Esophagus squamous epithelium (tissue), 5 donors: ENCODE data around the gene HDAC11. TPM values are rescaled to one million over a fixed set of nuclear protein-coding genes. Genes with fewer than 3 reads are reported as not detected.
"Not testable (repeated sequence)": the region's sequence is repeated elsewhere in the genome, so short reads cannot be mapped to it uniquely, and the experiment has no call there.

Experiments
- DNase-seq: peaks from one replicate; lab custom pipeline; 2025; lab: John Stamatoyannopoulos, UW
- H3K27ac ChIP-seq, 4 donors: fragments of 200-600 bp; sonication (generic); one replicate each; pipeline ENCODE4 v1.5.1; 2016 to 2019; ENCODE audit warnings: mild to moderate bottlenecking in 1 of 4
- H3K27me3 ChIP-seq, 4 donors: fragments of 200-600 bp; sonication (generic); 1 replicate in 3 of 4; 2 replicates in 1 of 4; pipeline versions ENCODE4 v1.5.1 to v1.6.0; 2017 to 2021; ENCODE audit warnings: antibody characterized with exemption in 1 of 4
- H3K36me3 ChIP-seq, 3 donors: fragments of 200-600 bp; sonication (generic); one replicate each; pipeline ENCODE4 v1.5.1; 2016 to 2019
- H3K4me1 ChIP-seq, 3 donors: fragments of 200-600 bp; sonication (generic); one replicate each; pipeline ENCODE4 v1.5.1; 2017 to 2019
- H3K4me3 ChIP-seq, 4 donors: fragments of 200-600 bp; sonication (generic); 1 replicate in 3 of 4; 2 replicates in 1 of 4; pipeline ENCODE4 v1.5.1; 2016 to 2019; ENCODE audit warnings: mild to moderate bottlenecking in 2 of 4, moderate library complexity in 1 of 4
- H3K9me3 ChIP-seq, 3 donors: fragments of 200-600 bp; sonication (generic); one replicate each; pipeline ENCODE4 v1.5.1; 2016 to 2019
- CTCF ChIP-seq, 6 experiments: fragments of 450-650 bp in 4 of 6; fragments of 200-600 bp in 2 of 6; sonication (generic) in 2 of 6; IDR thresholded peaks; one replicate each; pipeline ENCODE4 v1.5.1; 2016 to 2019; ENCODE audit warnings: antibody characterized with exemption in 6 of 6, mild to moderate bottlenecking in 4 of 6, moderate library complexity in 4 of 6
- POLR2A ChIP-seq, 4 donors: fragments of 450-650 bp; IDR thresholded peaks; one replicate each; pipeline ENCODE4 v1.6.1; 2017; ENCODE audit warnings: antibody characterized with exemption in 4 of 4, mild to moderate bottlenecking in 4 of 4, moderate library complexity in 3 of 4
- WGBS, 2 donors: methylation state at CpG; one replicate each; pipeline ENCODE4 v1.1.5; 2018; 5-methylcytosine and 5-hydroxymethylcytosine counted together
- intact Hi-C: fragments of 100-400 bp; cut with DNase I; formaldehyde crosslinking; loops from one replicate; pipeline ENCODE4 v1.15.0; 2022
- total RNA-seq, 4 donors: library from RNA; depleted of rRNA; stranded (reverse); fragments of >200 nt; gene quantifications; one replicate each; pipeline ENCODE4 v1.1.0, GENCODE V29; 2016
- donor health status: DM: yes; HTN: yes; CAD: no.

The HDAC11 gene
- total RNA-seq, 4 donors from 2014 or later: 8.1 to 25.4 (median 12.3) TPM

DNA sequence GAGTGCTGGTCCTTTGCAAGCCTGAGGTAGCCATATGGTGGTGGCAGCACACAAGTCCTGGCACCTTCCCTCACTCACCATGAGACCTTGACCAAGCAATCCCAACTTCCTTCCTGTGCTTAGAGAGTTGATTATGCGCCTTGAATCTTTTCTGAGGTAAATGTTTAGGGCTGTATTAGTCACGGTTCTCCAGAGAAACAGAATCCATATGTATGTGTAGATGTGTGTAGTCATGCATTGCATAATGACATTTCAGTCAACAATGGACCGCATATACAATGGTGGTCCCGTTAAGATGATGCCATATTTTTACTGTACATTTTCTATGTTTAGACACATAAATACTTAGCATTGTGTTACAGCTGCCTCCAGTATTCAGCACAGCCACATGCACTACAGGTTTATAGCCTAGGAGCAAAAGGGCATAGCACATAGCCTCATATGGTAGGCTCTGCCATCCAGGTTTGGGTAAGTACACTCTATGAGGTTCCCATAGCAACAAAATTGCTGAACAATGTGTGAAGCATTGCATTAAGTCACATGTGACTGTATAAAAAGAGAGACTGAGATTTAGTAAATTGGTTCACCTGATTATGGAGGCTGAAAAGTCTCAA lies 39.8 kb upstream of the HDAC11 start:
- Histone ChIP-seq H3K27ac (no peak overlapping the region), H3K4me3 (no peak overlapping the region), H3K27me3 (peaks cover 0 to 8% (median 0%) of the 10 kb centered on the region in 4 donors), H3K9me3 (no peaks in the 10 kb centered on the region), H3K36me3 (no peaks in the 10 kb centered on the region), H3K4me1 (no peaks in the 10 kb centered on the region)
- TF ChIP-seq CTCF (IDR thresholded peaks at IDR 0.05): no peak
- no peak for TF ChIP-seq POLR2A (IDR thresholded peaks at IDR 0.05)
- intact Hi-C loops: no loop called here
- 53 to 59% methylated on average over 4 of the region's 4 CpGs for WGBS, 2 donors
- no peak for DNase-seq

- H3K27me3 ChIP-seq, H3K27ac ChIP-seq, H3K36me3 ChIP-seq, H3K4me1 ChIP-seq, H3K9me3 ChIP-seq, intact Hi-C loops, DNase-seq, H3K4me3 ChIP-seq: not testable (repeated sequence)
- 88 to 91% methylated on average over 2 of the region's 2 CpGs for WGBS, 2 donors
These were observed 37.2 kb upstream of the HDAC11 start for GRCh38 chr3:13442882-13443281.

DNA sequence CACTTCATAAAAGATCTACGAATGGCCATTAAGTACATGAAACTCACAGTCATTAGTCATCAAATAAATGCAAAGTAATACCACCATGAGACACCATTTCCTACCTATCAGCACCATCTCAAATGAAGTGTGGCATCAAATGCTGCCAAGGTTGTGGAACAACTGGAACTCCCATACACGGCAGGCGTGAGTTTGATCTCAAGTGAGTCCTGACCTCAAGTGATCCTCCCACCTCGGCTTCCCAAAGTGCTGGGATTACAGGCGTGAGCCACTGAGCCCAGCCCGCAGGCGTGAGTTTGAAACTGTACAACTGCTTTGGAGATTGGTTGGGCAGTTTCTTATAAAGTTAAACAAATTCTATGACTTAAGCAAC lies 28.8 kb upstream of the HDAC11 start:
- Histone ChIP-seq H3K4me3 (peak overlapping the region; percentile 34 to 74 (median 52)), H3K27ac (peak overlapping the region; percentile 80 to 95 (median 88)), H3K36me3 (no peaks in the 10 kb centered on the region), H3K27me3 (no peaks in the 10 kb centered on the region), H3K4me1 (peaks cover 7 to 38% (median 18%) of the 10 kb centered on the region in 3 donors), H3K9me3 (no peaks in the 10 kb centered on the region)
- WGBS, 2 donors: 1 to 9% methylated on average over 7 of the region's 7 CpGs
- intact Hi-C loops: loop anchor here (5.0 kb wide), 1 partner anchor 359 kb away; no protein-coding TSS in a partner anchor
- TF ChIP-seq CTCF (IDR thresholded peaks at IDR 0.05) (no peak), POLR2A (IDR thresholded peaks at IDR 0.05) (no peak)
- DNase-seq: no peak

- TF ChIP-seq CTCF (IDR thresholded peaks at IDR 0.05) (peak; percentile 24 to 69 (median 59)), POLR2A (IDR thresholded peaks at IDR 0.05) (no peak)
- intact Hi-C loops: loop anchor here (5.0 kb wide), 1 partner anchor 360 kb away; no protein-coding TSS in a partner anchor
- Histone ChIP-seq H3K4me1 (peaks cover 7 to 40% (median 18%) of the 10 kb centered on the region in 3 donors), H3K27ac (peak overlapping the region; percentile 80 to 95 (median 88)), H3K4me3 (peak overlapping the region; percentile 34 to 74 (median 52)), H3K36me3 (no peaks in the 10 kb centered on the region), H3K9me3 (no peaks in the 10 kb centered on the region), H3K27me3 (no peaks in the 10 kb centered on the region)
- no peak for DNase-seq
- 12 to 15% methylated on average over 12 of the region's 12 CpGs for WGBS, 2 donors
These were observed 27.4 kb upstream of the HDAC11 start for GRCh38 chr3:13452490-13453335.

GRCh38 chr3:13455644-13456043 lies 24.5 kb upstream of the HDAC11 start:
- H3K27ac ChIP-seq: peak overlapping the region; percentile 66 to 74 (median 73)
- TF ChIP-seq CTCF (IDR thresholded peaks at IDR 0.05) (no peak), POLR2A (IDR thresholded peaks at IDR 0.05) (no peak)
- H3K4me1 ChIP-seq: peaks cover 7 to 40% (median 18%) of the 10 kb centered on the region in 3 donors
- 48 to 60% methylated on average over 5 to 6 of the region's 6 CpGs for WGBS, 2 donors
- H3K36me3 ChIP-seq: no peaks in the 10 kb centered on the region
- H3K4me3 ChIP-seq: no peak overlapping the region
- H3K9me3 ChIP-seq: no peaks in the 10 kb centered on the region
- intact Hi-C loops: no loop called here
- DNase-seq: no peak
- no peaks in the 10 kb centered on the region for H3K27me3 ChIP-seq
